Measurements from ENCODE around the gene UNC5A.

The UNC5A gene

GRCh38 chr5:176846335-176847140 is 36.2 kb downstream of the UNC5A start:
- DNase-seq (ENCODE audit: low read depth): peak; percentile 9

- no peak for DNase-seq (ENCODE audit: low read depth)
Measured at GRCh38 chr5:176847148-176847547, 36.8 kb downstream of the UNC5A start.

GRCh38 chr5:176847726-176848290 is 37.4 kb downstream of the UNC5A start:
- no peak for DNase-seq (ENCODE audit: low read depth)

GRCh38 chr5:176848651-176849050 is 38.3 kb downstream of the UNC5A start:
- no peak for DNase-seq (ENCODE audit: low read depth)

GRCh38 chr5:176849611-176850227 is 39.4 kb downstream of the UNC5A start:
- DNase-seq (ENCODE audit: low read depth): no peak

- no peak for DNase-seq (ENCODE audit: low read depth)
Measured at GRCh38 chr5:176850371-176851245, 40.2 kb downstream of the UNC5A start.

- no peak for DNase-seq (ENCODE audit: low read depth)
Measured at GRCh38 chr5:176851380-176851779, 41.0 kb downstream of the UNC5A start.

- no peak for DNase-seq (ENCODE audit: low read depth)
Measured at GRCh38 chr5:176851871-176852658, 41.7 kb downstream of the UNC5A start.

- no peak for DNase-seq (ENCODE audit: low read depth)
Measured at GRCh38 chr5:176853151-176853778, 42.9 kb downstream of the UNC5A start.

GRCh38 chr5:176854164-176854563 is 43.8 kb downstream of the UNC5A start:
- DNase-seq (ENCODE audit: low read depth): no peak

- DNase-seq (ENCODE audit: low read depth): no peak
Measured at GRCh38 chr5:176855598-176855997, 45.2 kb downstream of the UNC5A start.

GRCh38 chr5:176856746-176857145 is 46.4 kb downstream of the UNC5A start:
- DNase-seq (ENCODE audit: low read depth): no peak

GRCh38 chr5:176857216-176857893 is 47.0 kb downstream of the UNC5A start:
- no peak for DNase-seq (ENCODE audit: low read depth)

- no peak for DNase-seq (ENCODE audit: low read depth)
Measured at GRCh38 chr5:176857894-176858273, 47.5 kb downstream of the UNC5A start.

- DNase-seq (ENCODE audit: low read depth): no peak
Measured at GRCh38 chr5:176859916-176860315, 49.6 kb downstream of the UNC5A start.

GRCh38 chr5:176860381-176860780 is 50.0 kb downstream of the UNC5A start:
- no peak for DNase-seq (ENCODE audit: low read depth)

GRCh38 chr5:176861276-176861675 is 50.9 kb downstream of the UNC5A start:
- DNase-seq (ENCODE audit: low read depth): no peak

- no peak for DNase-seq (ENCODE audit: low read depth)
Measured at GRCh38 chr5:176862330-176862995, 52.1 kb downstream of the UNC5A start.

GRCh38 chr5:176863041-176863764 is 52.8 kb downstream of the UNC5A start:
- DNase-seq (ENCODE audit: low read depth): no peak

Data from amniotic epithelial cell (primary cell).